Measurements from ENCODE around the gene ANXA1.

DNA sequence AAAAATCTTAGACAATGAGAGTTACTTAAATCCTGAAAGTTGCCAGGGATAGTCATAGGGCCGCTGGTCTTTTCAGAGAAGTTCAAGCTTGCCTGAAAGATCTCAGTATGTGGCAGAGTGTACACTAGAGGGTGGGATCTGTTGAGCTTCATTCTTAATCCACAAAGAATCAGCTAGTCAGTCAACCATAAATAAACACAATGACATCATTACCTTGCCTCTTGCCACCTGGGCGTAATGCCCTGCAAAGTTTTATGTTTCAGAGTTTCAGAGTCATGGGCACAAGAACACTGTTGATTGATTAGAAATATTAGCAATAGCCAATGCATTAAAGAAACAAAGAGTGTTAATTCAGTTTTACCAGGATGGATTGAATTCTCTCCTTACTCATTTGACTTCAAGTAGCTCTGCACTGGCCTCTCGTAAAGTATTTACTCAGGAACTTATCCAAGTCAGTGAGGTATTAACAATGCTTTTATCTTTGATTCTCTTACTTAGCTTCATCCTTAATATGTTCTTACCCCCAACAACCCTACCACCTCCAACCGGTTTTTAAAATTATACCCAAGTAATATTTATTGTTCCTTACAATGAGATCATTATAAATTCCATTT lies 14.3 kb upstream of the ANXA1 start:
- no peak for TF ChIP-seq POLR2A (IDR thresholded peaks at IDR 0.05)
- TF ChIP-seq, protein P1, sequence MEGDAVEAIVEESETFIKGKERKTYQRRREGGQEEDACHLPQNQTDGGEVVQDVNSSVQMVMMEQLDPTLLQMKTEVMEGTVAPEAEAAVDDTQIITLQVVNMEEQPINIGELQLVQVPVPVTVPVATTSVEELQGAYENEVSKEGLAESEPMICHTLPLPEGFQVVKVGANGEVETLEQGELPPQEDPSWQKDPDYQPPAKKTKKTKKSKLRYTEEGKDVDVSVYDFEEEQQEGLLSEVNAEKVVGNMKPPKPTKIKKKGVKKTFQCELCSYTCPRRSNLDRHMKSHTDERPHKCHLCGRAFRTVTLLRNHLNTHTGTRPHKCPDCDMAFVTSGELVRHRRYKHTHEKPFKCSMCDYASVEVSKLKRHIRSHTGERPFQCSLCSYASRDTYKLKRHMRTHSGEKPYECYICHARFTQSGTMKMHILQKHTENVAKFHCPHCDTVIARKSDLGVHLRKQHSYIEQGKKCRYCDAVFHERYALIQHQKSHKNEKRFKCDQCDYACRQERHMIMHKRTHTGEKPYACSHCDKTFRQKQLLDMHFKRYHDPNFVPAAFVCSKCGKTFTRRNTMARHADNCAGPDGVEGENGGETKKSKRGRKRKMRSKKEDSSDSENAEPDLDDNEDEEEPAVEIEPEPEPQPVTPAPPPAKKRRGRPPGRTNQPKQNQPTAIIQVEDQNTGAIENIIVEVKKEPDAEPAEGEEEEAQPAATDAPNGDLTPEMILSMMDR (IDR thresholded peaks at IDR 0.05), result no peak
- no peak for TF ChIP-seq EP300 (IDR thresholded peaks at IDR 0.05)
- no peak for TF ChIP-seq POLR2AphosphoS5 (IDR thresholded peaks at IDR 0.05)

All from stomach (tissue), 4 donors.